ENCODE measurements around the gene SDHAF3. TPM values are rescaled to one million over a fixed set of nuclear protein-coding genes. Genes with fewer than 3 reads are reported as not detected.
"Not testable (repeated sequence)": the region's sequence is repeated elsewhere in the genome, so short reads cannot be mapped to it uniquely, and the experiment has no call there.

Gene SDHAF3
- total and polyA plus RNA-seq, 10 of the 15 experiments (the other 5 are each of a cell fraction or from before 2014, with no cell fraction given) = 24.3 to 124 (median 63.5) TPM

DNA sequence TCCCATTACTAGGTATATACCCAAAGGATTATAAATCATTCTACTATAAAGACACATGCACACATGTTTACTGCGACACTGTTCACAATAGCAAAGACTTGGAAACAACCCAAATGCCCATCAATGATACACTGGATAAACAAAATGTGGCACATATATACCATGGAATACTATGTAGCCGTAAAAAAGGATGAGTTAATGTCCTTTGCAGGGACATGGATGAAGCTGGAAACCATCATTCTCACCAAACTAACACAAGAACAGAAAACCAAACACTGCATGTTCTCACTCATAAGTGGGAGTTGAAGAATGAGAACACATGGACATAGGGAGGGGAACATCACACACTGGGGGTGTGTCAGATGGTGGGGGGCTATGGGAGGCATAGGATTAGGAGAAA is 78.7 kb downstream of the SDHAF3 start:
- in situ Hi-C loops (cut with MboI); intact Hi-C loops (cut with micrococcal nuclease; ENCODE audit: unreplicated experiment); ATAC-seq; POLR2A ChIA-PET; H3K27ac ChIP-seq (ENCODE audit: control insufficient read depth, insufficient read depth); H3K27me3 ChIP-seq (replicated peaks in 1 of 2; ENCODE audit: control insufficient read depth in 2 of 2, insufficient read depth in 2 of 2, low read length in 1 of 2); FAIRE-seq; H3K9ac ChIP-seq (ENCODE audit: control insufficient read depth, insufficient read depth, low read length); H3K4me3 ChIP-seq; RAD21 ChIA-PET (ENCODE audit: unreplicated experiment); H3K4me1 ChIP-seq (ENCODE audit: control insufficient read depth, insufficient read depth, low read length); H4K20me1 ChIP-seq (ENCODE audit: control insufficient read depth, insufficient read depth); H3K79me2 ChIP-seq (ENCODE audit: control insufficient read depth, insufficient read depth, low read length); DNase-seq (ENCODE audit: low read depth, low spot score); H2AFZ ChIP-seq (ENCODE audit: control insufficient read depth, low read depth, low read length); H3K4me2 ChIP-seq (ENCODE audit: control insufficient read depth, insufficient read depth); BruUV-seq (replicated peaks); H3K36me3 ChIP-seq (ENCODE audit: control insufficient read depth in 2 of 2, insufficient read depth in 2 of 2, low read length in 1 of 2); H3K9me3 ChIP-seq (replicated peaks; ENCODE audit: control insufficient read depth, insufficient read depth, low read length): not testable (repeated sequence)
- ChIA-PET CTCF (interaction anchor here (0.9 to 1.0 kb wide), 2 partner anchors 16 to 23 kb away, joined by 3 read pairs; no protein-coding TSS in a partner anchor), SMC1A (ENCODE audit: uncharacterized antibody, unreplicated experiment) (interaction anchor here (1.1 kb wide), 1 partner anchor 9 kb away, joined by 4 read pairs; no protein-coding TSS in a partner anchor)
- 25% methylated on average over 2 of the region's 2 CpGs for WGBS (ENCODE audit: insufficient coverage, insufficient replicate concordance, low lambda C conversion rate, missing lambda C conversion rate)

DNA sequence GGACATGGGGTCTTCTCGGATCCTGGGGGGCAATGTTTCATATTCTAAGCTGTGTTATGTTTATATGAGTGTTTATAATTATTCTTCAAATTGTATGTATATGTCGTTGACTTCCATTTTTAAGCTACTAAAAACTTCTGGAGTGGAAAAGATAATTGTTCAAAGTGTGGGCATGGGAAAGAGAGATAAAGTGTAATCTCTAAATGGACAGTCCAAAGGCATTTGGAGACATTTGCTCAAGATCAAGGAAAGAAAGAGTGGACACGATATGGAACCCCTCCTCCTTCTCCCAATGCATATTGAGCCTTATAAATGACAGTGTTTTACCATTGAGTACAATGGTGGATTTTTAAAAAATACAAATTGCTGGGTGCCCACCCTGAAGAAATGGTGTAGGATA is 81.1 kb downstream of the SDHAF3 start:
- SMC1A ChIA-PET (ENCODE audit: uncharacterized antibody, unreplicated experiment) = interaction anchor here (1.5 kb wide), 1 partner anchor 10 kb away, joined by 3 read pairs; no protein-coding TSS in a partner anchor
- in situ Hi-C loops (cut with MboI) = no loop called here
- POLR2A ChIA-PET = no interaction called here
- no peak overlapping the region for H3K4me3 ChIP-seq
- BruUV-seq (replicated peaks) = no TSS peak
- FAIRE-seq (no peak), ATAC-seq (no peak), DNase-seq (ENCODE audit: low read depth, low spot score) (no peak)
- TF ChIP-seq, protein P1, sequence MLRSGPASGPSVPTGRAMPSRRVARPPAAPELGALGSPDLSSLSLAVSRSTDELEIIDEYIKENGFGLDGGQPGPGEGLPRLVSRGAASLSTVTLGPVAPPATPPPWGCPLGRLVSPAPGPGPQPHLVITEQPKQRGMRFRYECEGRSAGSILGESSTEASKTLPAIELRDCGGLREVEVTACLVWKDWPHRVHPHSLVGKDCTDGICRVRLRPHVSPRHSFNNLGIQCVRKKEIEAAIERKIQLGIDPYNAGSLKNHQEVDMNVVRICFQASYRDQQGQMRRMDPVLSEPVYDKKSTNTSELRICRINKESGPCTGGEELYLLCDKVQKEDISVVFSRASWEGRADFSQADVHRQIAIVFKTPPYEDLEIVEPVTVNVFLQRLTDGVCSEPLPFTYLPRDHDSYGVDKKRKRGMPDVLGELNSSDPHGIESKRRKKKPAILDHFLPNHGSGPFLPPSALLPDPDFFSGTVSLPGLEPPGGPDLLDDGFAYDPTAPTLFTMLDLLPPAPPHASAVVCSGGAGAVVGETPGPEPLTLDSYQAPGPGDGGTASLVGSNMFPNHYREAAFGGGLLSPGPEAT (IDR thresholded peaks at IDR 0.05; ENCODE audit: low read depth) = no peak
- TF ChIP-seq TCF7 (IDR thresholded peaks at IDR 0.05; ENCODE audit: borderline replicate concordance) (no peak), ZNF24 (IDR thresholded peaks at IDR 0.05) (no peak), RB1 (IDR thresholded peaks at IDR 0.05; ENCODE audit: borderline replicate concordance) (no peak), EED (IDR thresholded peaks at IDR 0.05; ENCODE audit: low read depth) (no peak), JUNB (IDR thresholded peaks at IDR 0.05) (no peak), CREB1 (IDR thresholded peaks at IDR 0.05; ENCODE audit: low read depth) (no peak), KDM1A (IDR thresholded peaks at IDR 0.05; ENCODE audit: borderline replicate concordance) (no peak), NR2C1 (IDR thresholded peaks at IDR 0.05) (no peak)
- TF ChIP-seq, protein P2, sequence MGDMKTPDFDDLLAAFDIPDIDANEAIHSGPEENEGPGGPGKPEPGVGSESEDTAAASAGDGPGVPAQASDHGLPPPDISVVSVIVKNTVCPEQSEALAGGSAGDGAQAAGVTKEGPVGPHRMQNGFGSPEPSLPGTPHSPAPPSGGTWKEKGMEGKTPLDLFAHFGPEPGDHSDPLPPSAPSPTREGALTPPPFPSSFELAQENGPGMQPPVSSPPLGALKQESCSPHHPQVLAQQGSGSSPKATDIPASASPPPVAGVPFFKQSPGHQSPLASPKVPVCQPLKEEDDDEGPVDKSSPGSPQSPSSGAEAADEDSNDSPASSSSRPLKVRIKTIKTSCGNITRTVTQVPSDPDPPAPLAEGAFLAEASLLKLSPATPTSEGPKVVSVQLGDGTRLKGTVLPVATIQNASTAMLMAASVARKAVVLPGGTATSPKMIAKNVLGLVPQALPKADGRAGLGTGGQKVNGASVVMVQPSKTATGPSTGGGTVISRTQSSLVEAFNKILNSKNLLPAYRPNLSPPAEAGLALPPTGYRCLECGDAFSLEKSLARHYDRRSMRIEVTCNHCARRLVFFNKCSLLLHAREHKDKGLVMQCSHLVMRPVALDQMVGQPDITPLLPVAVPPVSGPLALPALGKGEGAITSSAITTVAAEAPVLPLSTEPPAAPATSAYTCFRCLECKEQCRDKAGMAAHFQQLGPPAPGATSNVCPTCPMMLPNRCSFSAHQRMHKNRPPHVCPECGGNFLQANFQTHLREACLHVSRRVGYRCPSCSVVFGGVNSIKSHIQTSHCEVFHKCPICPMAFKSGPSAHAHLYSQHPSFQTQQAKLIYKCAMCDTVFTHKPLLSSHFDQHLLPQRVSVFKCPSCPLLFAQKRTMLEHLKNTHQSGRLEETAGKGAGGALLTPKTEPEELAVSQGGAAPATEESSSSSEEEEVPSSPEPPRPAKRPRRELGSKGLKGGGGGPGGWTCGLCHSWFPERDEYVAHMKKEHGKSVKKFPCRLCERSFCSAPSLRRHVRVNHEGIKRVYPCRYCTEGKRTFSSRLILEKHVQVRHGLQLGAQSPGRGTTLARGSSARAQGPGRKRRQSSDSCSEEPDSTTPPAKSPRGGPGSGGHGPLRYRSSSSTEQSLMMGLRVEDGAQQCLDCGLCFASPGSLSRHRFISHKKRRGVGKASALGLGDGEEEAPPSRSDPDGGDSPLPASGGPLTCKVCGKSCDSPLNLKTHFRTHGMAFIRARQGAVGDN (IDR thresholded peaks at IDR 0.05) = no peak
- TF ChIP-seq, protein P3, sequence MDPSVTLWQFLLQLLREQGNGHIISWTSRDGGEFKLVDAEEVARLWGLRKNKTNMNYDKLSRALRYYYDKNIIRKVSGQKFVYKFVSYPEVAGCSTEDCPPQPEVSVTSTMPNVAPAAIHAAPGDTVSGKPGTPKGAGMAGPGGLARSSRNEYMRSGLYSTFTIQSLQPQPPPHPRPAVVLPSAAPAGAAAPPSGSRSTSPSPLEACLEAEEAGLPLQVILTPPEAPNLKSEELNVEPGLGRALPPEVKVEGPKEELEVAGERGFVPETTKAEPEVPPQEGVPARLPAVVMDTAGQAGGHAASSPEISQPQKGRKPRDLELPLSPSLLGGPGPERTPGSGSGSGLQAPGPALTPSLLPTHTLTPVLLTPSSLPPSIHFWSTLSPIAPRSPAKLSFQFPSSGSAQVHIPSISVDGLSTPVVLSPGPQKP (IDR thresholded peaks at IDR 0.05; ENCODE audit: low read depth, low read length) = no peak
- intact Hi-C loops (cut with micrococcal nuclease; ENCODE audit: unreplicated experiment) = no loop called here
- WGBS (ENCODE audit: insufficient coverage, insufficient replicate concordance, low lambda C conversion rate, missing lambda C conversion rate) = 3% methylated on average over 3 of the region's 3 CpGs
- CTCF ChIA-PET = interaction anchor here (1.7 kb wide), 1 partner anchor 33 kb away, joined by 3 read pairs; no protein-coding TSS in a partner anchor
- no peak overlapping the region for H3K9ac ChIP-seq (ENCODE audit: control insufficient read depth, insufficient read depth, low read length)
- no peaks in the 10 kb centered on the region for H3K4me1 ChIP-seq (ENCODE audit: control insufficient read depth, insufficient read depth, low read length)
- H3K4me2 ChIP-seq (ENCODE audit: control insufficient read depth, insufficient read depth) = no peak overlapping the region
- H3K79me2 ChIP-seq (ENCODE audit: control insufficient read depth, insufficient read depth, low read length) = no peaks in the 10 kb centered on the region
- no peaks in the 10 kb centered on the region for H3K9me3 ChIP-seq (replicated peaks; ENCODE audit: control insufficient read depth, insufficient read depth, low read length)
- H2AFZ ChIP-seq (ENCODE audit: control insufficient read depth, low read depth, low read length) = no peak overlapping the region
- RAD21 ChIA-PET (ENCODE audit: unreplicated experiment) = no interaction called here
- H3K27ac ChIP-seq (ENCODE audit: control insufficient read depth, insufficient read depth) = no peak overlapping the region
- no peaks in the 10 kb centered on the region for H3K27me3 ChIP-seq (replicated peaks in 1 of 2; ENCODE audit: control insufficient read depth in 2 of 2, insufficient read depth in 2 of 2, low read length in 1 of 2)
- no peaks in the 10 kb centered on the region for H3K36me3 ChIP-seq (ENCODE audit: control insufficient read depth in 2 of 2, insufficient read depth in 2 of 2, low read length in 1 of 2)
- H4K20me1 ChIP-seq (ENCODE audit: control insufficient read depth, insufficient read depth) = no peaks in the 10 kb centered on the region

Measured in GM12878 (cell line).